ENCODE results near the gene PDE3A. TPM values are rescaled to one million over a fixed set of nuclear protein-coding genes. Genes with fewer than 3 reads are reported as not detected.

PDE3A gene
- total RNA-seq, 1 experiment from 2014 or later = 0.12 TPM

GRCh38 chr12:20629414-20630156 is 261.2 kb downstream of the PDE3A start:
- Histone ChIP-seq H3K9me3 (ENCODE audit: control insufficient read depth in 1 of 2, insufficient read depth in 1 of 2, low read depth in 1 of 2, low read length in 2 of 2) (no peaks in the 10 kb centered on the region), H3K4me1 (ENCODE audit: control insufficient read depth in 1 of 2, insufficient read depth in 2 of 2, low read length in 2 of 2) (peaks cover 6 to 7% of the 10 kb centered on the region in 2 experiments; a peak in 3 of 4 replicates), H3K27ac (ENCODE audit: low read depth, low read length) (no peak overlapping the region), H3K27me3 (ENCODE audit: insufficient read depth, low read length) (no peaks in the 10 kb centered on the region), H3K9ac (ENCODE audit: low read length) (no peak overlapping the region), H2AFZ (ENCODE audit: low read depth, low read length, poor library complexity, severe bottlenecking) (peak overlapping the region; percentile 31), H3K4me3 (replicated peaks in 1 of 2; ENCODE audit: low read depth in 1 of 2, low read length in 2 of 2) (no peak overlapping the region), H3K36me3 (ENCODE audit: control insufficient read depth in 1 of 2, insufficient read depth in 2 of 2, low read length in 2 of 2) (no peaks in the 10 kb centered on the region), H3K79me2 (ENCODE audit: insufficient read depth, low read length) (no peaks in the 10 kb centered on the region), H4K20me1 (ENCODE audit: insufficient read depth) (no peaks in the 10 kb centered on the region), H3K9me2 (ENCODE audit: insufficient read depth) (no peaks in the 10 kb centered on the region), H3K4me2 (ENCODE audit: low read length) (no peak overlapping the region; the same call in 1 of the 2 replicates)
- intact Hi-C loops (cut with micrococcal nuclease) = no loop called here
- RAD21 ChIA-PET (ENCODE audit: low non-redundant PET in 1 of 2, low total read pairs in 2 of 2, uncharacterized antibody in 2 of 2, unreplicated experiment in 2 of 2) = no interaction called here
- CTCF ChIA-PET = no interaction called here
- TF ChIP-seq EZH2 (IDR thresholded peaks at IDR 0.05) (no peak), SP1 (IDR thresholded peaks at IDR 0.05; ENCODE audit: low read depth) (no peak), REST (IDR thresholded peaks at IDR 0.05; ENCODE audit: low read depth) (no peak), YY1 (IDR thresholded peaks at IDR 0.05; ENCODE audit: extremely low read depth, insufficient replicate concordance, low read depth, low read length) (no peak), ELF1 (IDR thresholded peaks at IDR 0.05; ENCODE audit: borderline replicate concordance, low read depth) (no peak), ATF3 (IDR thresholded peaks at IDR 0.05) (no peak), ZFX (IDR thresholded peaks at IDR 0.05) (no peak), POLR2AphosphoS5 (IDR thresholded peaks at IDR 0.05; ENCODE audit: low read depth, low read length) (no peak), EZH2phosphoT487 (IDR thresholded peaks at IDR 0.05; ENCODE audit: borderline replicate concordance) (no peak), ZBTB33 (IDR thresholded peaks at IDR 0.05; ENCODE audit: extremely low read depth, insufficient replicate concordance, low read length) (no peak), POLR2A (IDR thresholded peaks at IDR 0.05; ENCODE audit: borderline replicate concordance, extremely low read depth, insufficient read depth, insufficient read length) (no peak)
- BruUV-seq (replicated peaks) = no TSS peak
- DNase-seq (ENCODE audit: low read depth, low spot score) = no peak
- ATAC-seq = peak; percentile 62
- POLR2A ChIA-PET = no interaction called here

Measured in HCT116 (cell line).